ENCODE measurements around the gene SP2.

DNA sequence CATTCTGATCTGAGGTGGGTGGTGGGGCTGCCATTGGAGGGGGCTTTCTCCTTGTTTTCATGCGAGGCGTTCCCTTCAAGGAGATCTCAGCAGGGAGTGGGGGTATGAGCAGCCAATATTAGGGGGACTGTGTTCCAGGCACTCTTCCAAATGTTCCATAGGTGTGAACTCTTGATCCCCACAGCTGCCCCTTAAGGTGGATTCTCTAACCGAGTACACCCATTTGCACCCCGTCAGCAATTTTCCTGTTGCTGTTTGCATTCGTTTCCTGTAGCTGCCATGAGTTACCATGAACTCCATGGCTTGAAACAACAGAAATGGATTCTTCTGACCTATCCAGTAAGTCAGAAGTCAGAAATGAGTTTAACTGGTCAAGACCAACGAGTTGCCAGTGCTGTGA, 65.4 kb downstream of the SP2 start:
- TF ChIP-seq SIN3A (IDR thresholded peaks at IDR 0.05; ENCODE audit: low read depth) (no peak), RAD21 (IDR thresholded peaks at IDR 0.05; ENCODE audit: low read depth) (no peak), ZFX (IDR thresholded peaks at IDR 0.05) (no peak), POLR2A (IDR thresholded peaks at IDR 0.05; ENCODE audit: borderline replicate concordance, extremely low read depth, insufficient read depth, insufficient read length) (no peak), TCF7L2 (IDR thresholded peaks at IDR 0.05; ENCODE audit: borderline replicate concordance, extremely low read depth, insufficient read depth, insufficient read length) (no peak), EGR1 (IDR thresholded peaks at IDR 0.05; ENCODE audit: low read depth) (no peak), EZH2 (IDR thresholded peaks at IDR 0.05) (no peak), POLR2AphosphoS5 (IDR thresholded peaks at IDR 0.05; ENCODE audit: low read depth, low read length) (no peak)
- TF ChIP-seq, protein P1, sequence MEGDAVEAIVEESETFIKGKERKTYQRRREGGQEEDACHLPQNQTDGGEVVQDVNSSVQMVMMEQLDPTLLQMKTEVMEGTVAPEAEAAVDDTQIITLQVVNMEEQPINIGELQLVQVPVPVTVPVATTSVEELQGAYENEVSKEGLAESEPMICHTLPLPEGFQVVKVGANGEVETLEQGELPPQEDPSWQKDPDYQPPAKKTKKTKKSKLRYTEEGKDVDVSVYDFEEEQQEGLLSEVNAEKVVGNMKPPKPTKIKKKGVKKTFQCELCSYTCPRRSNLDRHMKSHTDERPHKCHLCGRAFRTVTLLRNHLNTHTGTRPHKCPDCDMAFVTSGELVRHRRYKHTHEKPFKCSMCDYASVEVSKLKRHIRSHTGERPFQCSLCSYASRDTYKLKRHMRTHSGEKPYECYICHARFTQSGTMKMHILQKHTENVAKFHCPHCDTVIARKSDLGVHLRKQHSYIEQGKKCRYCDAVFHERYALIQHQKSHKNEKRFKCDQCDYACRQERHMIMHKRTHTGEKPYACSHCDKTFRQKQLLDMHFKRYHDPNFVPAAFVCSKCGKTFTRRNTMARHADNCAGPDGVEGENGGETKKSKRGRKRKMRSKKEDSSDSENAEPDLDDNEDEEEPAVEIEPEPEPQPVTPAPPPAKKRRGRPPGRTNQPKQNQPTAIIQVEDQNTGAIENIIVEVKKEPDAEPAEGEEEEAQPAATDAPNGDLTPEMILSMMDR (IDR thresholded peaks at IDR 0.05 in 2 of 3, conservative IDR thresholded peaks at IDR 0.05 in 1 of 3; ENCODE audit: borderline replicate concordance in 1 of 3, insufficient read depth in 1 of 3, low read depth in 2 of 3, low read length in 2 of 3): no peak
- TF ChIP-seq, protein P2, sequence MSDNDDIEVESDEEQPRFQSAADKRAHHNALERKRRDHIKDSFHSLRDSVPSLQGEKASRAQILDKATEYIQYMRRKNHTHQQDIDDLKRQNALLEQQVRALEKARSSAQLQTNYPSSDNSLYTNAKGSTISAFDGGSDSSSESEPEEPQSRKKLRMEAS (IDR thresholded peaks at IDR 0.05): no peak
- TF ChIP-seq, protein P3, sequence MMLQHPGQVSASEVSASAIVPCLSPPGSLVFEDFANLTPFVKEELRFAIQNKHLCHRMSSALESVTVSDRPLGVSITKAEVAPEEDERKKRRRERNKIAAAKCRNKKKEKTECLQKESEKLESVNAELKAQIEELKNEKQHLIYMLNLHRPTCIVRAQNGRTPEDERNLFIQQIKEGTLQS (IDR thresholded peaks at IDR 0.05): no peak
